IMR-90 (cell line): ENCODE results near the gene IKZF4. TPM values are rescaled to one million over a fixed set of nuclear protein-coding genes. Genes with fewer than 3 reads are reported as not detected.

Experiments used
- ATAC-seq: fragments of 200-7000 bp; cut with Tn5 transposase; 2 replicates; pipeline ENCODE4 v1.9.1; 2020; ENCODE audit warnings: low read depth, mild to moderate bottlenecking, moderate library complexity
- BruUV-seq: library from RNA; stranded (reverse); fragments of 400-500 nt; replicated peaks from 2 replicates; lab custom pipeline; 2021; lab: Mats Ljungman, UMichigan
- CTCF ChIA-PET: fragments of 300-600 bp; formaldehyde crosslinking; extraction: SDS; loops from one replicate; lab custom pipeline; 2021; ENCODE audit warnings: antibody characterized with exemption; lab: Yijun Ruan, JAX
- POLR2A ChIA-PET: fragments of 300-600 bp; sonication (Branson Sonifier 250); formaldehyde crosslinking; loops from one replicate; lab custom pipeline; 2022; ENCODE audit warnings: antibody characterized with exemption; ENCODE audit not compliant: unreplicated experiment; lab: Charles Lee
- DNase-seq: peaks from one replicate; pipeline ENCODE4 v3.0.0; 2013
- H2AFZ ChIP-seq: replicated peaks from 2 replicates; pipeline ENCODE3; 2013; ENCODE audit warnings: low read length, mild to moderate bottlenecking; ENCODE audit not compliant: poor library complexity
- H2AK5ac ChIP-seq: 2 replicates; pipeline ENCODE4 v1.6.1; 2013; ENCODE audit warnings: low read depth, low read length, inconsistent platforms
- H2AK9ac ChIP-seq: replicated peaks from 2 replicates; pipeline ENCODE3; 2013; ENCODE audit warnings: mild to moderate bottlenecking, low read depth, low read length, moderate library complexity; ENCODE audit not compliant: poor library complexity
- H2BK120ac ChIP-seq: 2 replicates; pipeline ENCODE4 v1.6.1; 2013; ENCODE audit warnings: low read depth, low read length, inconsistent platforms
- H2BK15ac ChIP-seq: 3 replicates; pipeline ENCODE4 v1.6.1; 2013; ENCODE audit warnings: low read depth, low read length, inconsistent platforms
- H2BK20ac ChIP-seq: 2 replicates; pipeline ENCODE4 v1.6.1; 2013; ENCODE audit warnings: low read depth, mild to moderate bottlenecking, inconsistent platforms, low read length, moderate library complexity
- H2BK5ac ChIP-seq: 2 replicates; pipeline ENCODE4 v1.6.1; 2013; ENCODE audit warnings: mild to moderate bottlenecking, low read depth, low read length, inconsistent platforms; ENCODE audit not compliant: poor library complexity, severe bottlenecking
- H3K14ac ChIP-seq: replicated peaks from 2 replicates; pipeline ENCODE4 v1.6.1; 2013; ENCODE audit warnings: low read depth, low read length, inconsistent platforms
- H3K18ac ChIP-seq: 2 replicates; pipeline ENCODE4 v1.6.1; 2013; ENCODE audit warnings: low read depth, low read length, control low read depth
- H3K23ac ChIP-seq: 2 replicates; pipeline ENCODE4 v1.6.1; 2013; ENCODE audit warnings: low read depth, low read length, inconsistent platforms
- H3K27ac ChIP-seq: 2 replicates; pipeline ENCODE4 v1.5.1; 2013; ENCODE audit warnings: mild to moderate bottlenecking, control low read depth, low read length; ENCODE audit not compliant: insufficient read depth
- H3K27me3 ChIP-seq: 2 replicates; pipeline ENCODE4 v1.6.1; 2013; ENCODE audit warnings: low read length; ENCODE audit not compliant: control insufficient read depth, insufficient read depth
- H3K36me3 ChIP-seq: 2 replicates; pipeline ENCODE4 v1.6.1; 2013; ENCODE audit warnings: low read length, mixed read lengths; ENCODE audit not compliant: control insufficient read depth, insufficient read depth
- H3K4ac ChIP-seq: 2 replicates; pipeline ENCODE4 v1.6.1; 2013; ENCODE audit warnings: low read depth, low read length, inconsistent platforms
- H3K4me1 ChIP-seq: 2 replicates; pipeline ENCODE4 v1.6.1; 2013; ENCODE audit warnings: low read length, mixed read lengths; ENCODE audit not compliant: control insufficient read depth, insufficient read depth
- H3K4me2 ChIP-seq: 2 replicates; pipeline ENCODE4 v1.6.1; 2013; ENCODE audit warnings: low read depth, mild to moderate bottlenecking, control low read depth, low read length, moderate library complexity
- H3K4me3 ChIP-seq: 2 replicates; pipeline ENCODE4 v1.5.1; 2013; ENCODE audit warnings: low read depth, mild to moderate bottlenecking, control low read depth, low read length, moderate library complexity; ENCODE audit not compliant: insufficient read depth
- H3K56ac ChIP-seq: 2 replicates; pipeline ENCODE4 v1.6.1; 2013; ENCODE audit warnings: low read length, inconsistent platforms; ENCODE audit not compliant: insufficient read depth; ENCODE audit errors: extremely low read depth
- H3K79me1 ChIP-seq, 2 experiments: 2 replicates each; pipeline ENCODE4 v1.6.1; 2013; ENCODE audit warnings: low read length in 2 of 2, inconsistent platforms in 1 of 2, low read depth in 1 of 2
- H3K9ac ChIP-seq: 2 replicates; pipeline ENCODE4 v1.6.1; 2013; ENCODE audit warnings: low read depth, low read length, control low read depth
- H3K9me1 ChIP-seq: 2 replicates; pipeline ENCODE4 v1.6.1; 2013; ENCODE audit warnings: low read length, inconsistent platforms; ENCODE audit not compliant: insufficient read depth
- H3K9me3 ChIP-seq: 2 replicates; pipeline ENCODE4 v1.6.1; 2013; ENCODE audit warnings: low read length; ENCODE audit not compliant: control insufficient read depth, insufficient read depth
- H4K20me1 ChIP-seq: 2 replicates; pipeline ENCODE4 v1.6.1; 2013; ENCODE audit warnings: low read length, inconsistent platforms; ENCODE audit not compliant: insufficient read depth
- H4K5ac ChIP-seq: 2 replicates; pipeline ENCODE4 v1.6.1; 2013; ENCODE audit warnings: mild to moderate bottlenecking, low read depth, low read length, control low read depth
- H4K8ac ChIP-seq, 2 experiments: 2 replicates each; pipeline ENCODE4 v1.6.1; 2013; ENCODE audit warnings: low read depth in 2 of 2, low read length in 2 of 2, control low read depth in 1 of 2, inconsistent platforms in 1 of 2
- H4K91ac ChIP-seq: 2 replicates; pipeline ENCODE4 v1.6.1; 2013; ENCODE audit warnings: low read depth, low read length, inconsistent platforms; ENCODE audit not compliant: insufficient read depth
- BHLHE40 ChIP-seq: fragments of 150-350 bp; IDR thresholded peaks from 2 replicates; pipeline ENCODE4 v1.6.1; 2016; ENCODE audit warnings: mild to moderate bottlenecking, low read depth, low read length
- CEBPB ChIP-seq: IDR thresholded peaks from 2 replicates; pipeline ENCODE4 v1.6.1; 2012; ENCODE audit warnings: low read depth, low read length, improper control_type of control experiment
- MAFK ChIP-seq: IDR thresholded peaks from 2 replicates; pipeline ENCODE4 v1.6.1; 2012; ENCODE audit warnings: low read depth, low read length, improper control_type of control experiment
- MAZ ChIP-seq: IDR thresholded peaks from 2 replicates; pipeline ENCODE4 v1.6.1; 2012; ENCODE audit warnings: low read depth, mild to moderate bottlenecking, low read length, improper control_type of control experiment, moderate library complexity, borderline replicate concordance
- MXI1 ChIP-seq: IDR thresholded peaks from 2 replicates; pipeline ENCODE4 v1.6.1; 2012; ENCODE audit warnings: low read depth, mild to moderate bottlenecking, low read length, moderate library complexity, borderline replicate concordance
- NFE2L2 ChIP-seq: fragments of 150-350 bp; IDR thresholded peaks from 2 replicates; pipeline ENCODE4 v1.6.1; 2016; ENCODE audit warnings: low read depth, mild to moderate bottlenecking, low read length
- POLR2A ChIP-seq: IDR thresholded peaks from 2 replicates; pipeline ENCODE4 v1.6.1; 2012; ENCODE audit warnings: mild to moderate bottlenecking, low read depth, low read length
- RCOR1 ChIP-seq: IDR thresholded peaks from 2 replicates; pipeline ENCODE4 v1.6.1; 2012; ENCODE audit warnings: mild to moderate bottlenecking, low read length, improper control_type of control experiment; ENCODE audit not compliant: insufficient replicate concordance
- SMC3 ChIP-seq: fragments of 150-350 bp; IDR thresholded peaks from 2 replicates; pipeline ENCODE4 v1.6.1; 2016; ENCODE audit warnings: low read depth, mild to moderate bottlenecking, antibody characterized with exemption, low read length, moderate library complexity
- USF2 ChIP-seq: fragments of 150-350 bp; IDR thresholded peaks from 2 replicates; pipeline ENCODE4 v1.6.1; 2017; ENCODE audit warnings: mild to moderate bottlenecking, antibody characterized with exemption, low read length, low read depth
- WGBS, 2 experiments: methylation state at CpG; one replicate each; pipeline versions ENCODE4 v1.1.5 to v1.1.7; 2013; ENCODE audit warnings: missing lambda C conversion rate in 2 of 2; ENCODE audit not compliant: insufficient read length in 1 of 2; ENCODE audit errors: extremely low coverage in 2 of 2; 5-methylcytosine and 5-hydroxymethylcytosine counted together
- dilution Hi-C: fragments of 300-500 bp; cut with HindIII; formaldehyde crosslinking; loops from one replicate; pipeline ENCODE4 v1.14.3; 2018; ENCODE audit warnings: low sequenced_read_pairs; ENCODE audit not compliant: unreplicated experiment
- in situ Hi-C: fragments of 300-500 bp; cut with MboI; formaldehyde crosslinking; loops from 3 replicates; pipeline ENCODE4 v1.14.3; 2019; ENCODE audit warnings: low sequenced_read_pairs, inconsistent platforms, mixed read lengths
- intact Hi-C: fragments of 100-400 bp; cut with micrococcal nuclease; formaldehyde crosslinking; loops from 2 replicates; pipeline ENCODE4 v1.10.0; 2022
- polyA plus RNA-seq, 3 experiments: library from polyadenylated mRNA; depleted of rRNA; stranded (reverse); fragments of >200 nt; gene quantifications; 2 replicates each; pipeline ENCODE4 v1.2.3, GENCODE V29; 2012; ENCODE audit warnings: low replicate concordance in 1 of 3
- total RNA-seq: library from RNA; depleted of rRNA; stranded (reverse); fragments of >200 nt; gene quantifications from 2 replicates; pipeline ENCODE4 v1.2.3, GENCODE V29; 2012
- TF ChIP-seq, protein P1 (sequence below): conservative IDR thresholded peaks from 2 replicates; pipeline ENCODE4 v1.5.1; 2012; ENCODE audit warnings: mild to moderate bottlenecking, low read depth, low read length, improper control_type of control experiment

IKZF4 gene
- total and polyA plus RNA-seq, 2 of the 4 experiments (the other 2 are of a cell fraction): 1.8 to 7.1 TPM

- Histone ChIP-seq H4K91ac (no peak overlapping the region), H3K4me3 (no peak overlapping the region)
These were observed 32.6 kb downstream of the IKZF4 start for GRCh38 chr12:56053407-56053893.

More at GRCh38 chr12:56053407-56053893, 32.6 kb downstream of the IKZF4 start:
- no TSS peak for BruUV-seq
- H3K27me3 ChIP-seq: no peaks in the 10 kb centered on the region
- no peaks in the 10 kb centered on the region for H3K9me3 ChIP-seq
- H2AK5ac ChIP-seq: peak overlapping the region; percentile 85; the same call in 1 of the 2 replicates
- WGBS, 2 experiments: no CpG with 5 or more reads among the region's 6 CpGs
- peak overlapping the region; percentile 42 for H2BK5ac ChIP-seq
- no peak overlapping the region for H4K5ac ChIP-seq
- H2AFZ ChIP-seq: no peak overlapping the region
- ChIA-PET CTCF (no interaction called here), POLR2A (interaction anchor here (0.6 to 1.1 kb wide), 2 partner anchors 9 to 63 kb away, joined by 3 to 13 read pairs; partner anchors contain the start of gene RPL41)
- DNase-seq (no peak), ATAC-seq (peak; percentile 71)
- H3K9ac ChIP-seq: no peak overlapping the region
- H2BK15ac ChIP-seq: no peak overlapping the region
- 0 out of 2 replicates have a peak, but pooled peaks cover 3% of the 10 kb centered on the region for H3K9me1 ChIP-seq
- in situ Hi-C loops: no loop called here
- no peaks in the 10 kb centered on the region for H4K20me1 ChIP-seq
- H2BK20ac ChIP-seq: no peak overlapping the region
- H3K14ac ChIP-seq: no peak overlapping the region
- no peak overlapping the region for H3K56ac ChIP-seq
- H3K79me1 ChIP-seq: no peaks in the 10 kb centered on the region
- H3K18ac ChIP-seq: no peak overlapping the region
- intact Hi-C loops: no loop called here
- no peak overlapping the region for H3K4ac ChIP-seq
- no peak overlapping the region for H3K27ac ChIP-seq
- peaks cover 2% of the 10 kb centered on the region; the same call in 1 of the 2 replicates for H3K4me1 ChIP-seq
- no peak overlapping the region for H2BK120ac ChIP-seq
- 0 out of 4 replicates have a peak overlapping the region, but pooled peaks of 1 of the 2 experiments have one; percentile 57 for H4K8ac ChIP-seq
- no peak overlapping the region for H2AK9ac ChIP-seq
- TF ChIP-seq MAFK (no peak), BHLHE40 (no peak), MAZ (no peak), MXI1 (no peak), SMC3 (no peak), RCOR1 (no peak), POLR2A (no peak), NFE2L2 (no peak), CEBPB (no peak), USF2 (no peak)
- TF ChIP-seq, protein P1, sequence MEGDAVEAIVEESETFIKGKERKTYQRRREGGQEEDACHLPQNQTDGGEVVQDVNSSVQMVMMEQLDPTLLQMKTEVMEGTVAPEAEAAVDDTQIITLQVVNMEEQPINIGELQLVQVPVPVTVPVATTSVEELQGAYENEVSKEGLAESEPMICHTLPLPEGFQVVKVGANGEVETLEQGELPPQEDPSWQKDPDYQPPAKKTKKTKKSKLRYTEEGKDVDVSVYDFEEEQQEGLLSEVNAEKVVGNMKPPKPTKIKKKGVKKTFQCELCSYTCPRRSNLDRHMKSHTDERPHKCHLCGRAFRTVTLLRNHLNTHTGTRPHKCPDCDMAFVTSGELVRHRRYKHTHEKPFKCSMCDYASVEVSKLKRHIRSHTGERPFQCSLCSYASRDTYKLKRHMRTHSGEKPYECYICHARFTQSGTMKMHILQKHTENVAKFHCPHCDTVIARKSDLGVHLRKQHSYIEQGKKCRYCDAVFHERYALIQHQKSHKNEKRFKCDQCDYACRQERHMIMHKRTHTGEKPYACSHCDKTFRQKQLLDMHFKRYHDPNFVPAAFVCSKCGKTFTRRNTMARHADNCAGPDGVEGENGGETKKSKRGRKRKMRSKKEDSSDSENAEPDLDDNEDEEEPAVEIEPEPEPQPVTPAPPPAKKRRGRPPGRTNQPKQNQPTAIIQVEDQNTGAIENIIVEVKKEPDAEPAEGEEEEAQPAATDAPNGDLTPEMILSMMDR: no peak
- no peak overlapping the region for H3K23ac ChIP-seq
- H3K4me2 ChIP-seq: no peak overlapping the region
- dilution Hi-C loops: no loop called here
- H3K36me3 ChIP-seq: no peaks in the 10 kb centered on the region
